COR-L47 (cell line): ENCODE measurements around the gene SOS1.
"Not testable (repeated sequence)": the region's sequence is repeated elsewhere in the genome, so short reads cannot be mapped to it uniquely, and the experiment has no call there.

Experiments
- DNase-seq: peaks from one replicate; lab custom pipeline; 2025; lab: John Stamatoyannopoulos, UW

Gene SOS1

GRCh38 chr2:39099870-39100728, 20.8 kb downstream of the SOS1 start:
- no peak for DNase-seq

- no peak for DNase-seq
Observed at GRCh38 chr2:39099310-39099869, 21.5 kb downstream of the SOS1 start.

GRCh38 chr2:39095624-39096023, 25.2 kb downstream of the SOS1 start:
- no peak for DNase-seq

- DNase-seq, result no peak
Observed at GRCh38 chr2:39094717-39095363, 26.0 kb downstream of the SOS1 start.

GRCh38 chr2:39093218-39093898, 27.5 kb downstream of the SOS1 start:
- no peak for DNase-seq

GRCh38 chr2:39091543-39091942, 29.3 kb downstream of the SOS1 start:
- DNase-seq, result no peak

GRCh38 chr2:39091063-39091462, 29.8 kb downstream of the SOS1 start:
- no peak for DNase-seq

GRCh38 chr2:39080152-39080551, 40.7 kb downstream of the SOS1 start:
- no peak for DNase-seq

GRCh38 chr2:39069890-39070465, 50.9 kb downstream of the SOS1 start:
- no peak for DNase-seq

GRCh38 chr2:39069136-39069515, 51.7 kb downstream of the SOS1 start:
- DNase-seq, result no peak

- DNase-seq, result no peak
Observed at GRCh38 chr2:39068299-39069135, 52.3 kb downstream of the SOS1 start.

- DNase-seq, result no peak
Observed at GRCh38 chr2:39065616-39066015, 55.2 kb downstream of the SOS1 start.

GRCh38 chr2:39062320-39062719, 58.5 kb downstream of the SOS1 start:
- no peak for DNase-seq

- no peak for DNase-seq
Observed at GRCh38 chr2:39061280-39061679, 59.6 kb downstream of the SOS1 start.

GRCh38 chr2:39059366-39059952, 61.4 kb downstream of the SOS1 start:
- DNase-seq, result peak; percentile 48

- DNase-seq, result no peak
Observed at GRCh38 chr2:39058101-39058500, 62.8 kb downstream of the SOS1 start.

- not testable (repeated sequence) for DNase-seq
Observed at GRCh38 chr2:39052665-39053064, 68.2 kb downstream of the SOS1 start.

GRCh38 chr2:39050109-39050508, 70.7 kb downstream of the SOS1 start:
- DNase-seq, result no peak

GRCh38 chr2:39039072-39039471, 81.8 kb downstream of the SOS1 start:
- no peak for DNase-seq

- DNase-seq, result no peak
Observed at GRCh38 chr2:39033980-39034379, 86.9 kb downstream of the SOS1 start.

GRCh38 chr2:39027421-39027820, 93.4 kb downstream of the SOS1 start:
- peak; percentile 24 for DNase-seq
